GM12878 (cell line): ENCODE data around the gene PAIP1. TPM values are rescaled to one million over a fixed set of nuclear protein-coding genes. Genes with fewer than 3 reads are reported as not detected.

Source experiments
- ATAC-seq: fragments of 200-7000 bp; cut with Tn5 transposase; 3 replicates; pipeline ENCODE4 v1.9.1; 2020; ENCODE audit warnings: mild to moderate bottlenecking, moderate library complexity
- BruUV-seq: library from RNA; stranded (reverse); fragments of 400-500 nt; replicated peaks from 2 replicates; lab custom pipeline; 2021; lab: Mats Ljungman, UMichigan
- CTCF ChIA-PET: fragments of 300-600 bp; sonication (Branson Sonifier 250); formaldehyde crosslinking; extraction: SDS; loops from one replicate; lab custom pipeline; 2021; ENCODE audit warnings: inconsistent platforms; lab: Yijun Ruan, JAX
- POLR2A ChIA-PET: fragments of 350-600 bp; formaldehyde crosslinking; extraction: SDS; loops from one replicate; lab custom pipeline; 2021; ENCODE audit warnings: inconsistent platforms; lab: Charles Lee
- RAD21 ChIA-PET: fragments of 300-600 bp; sonication (Branson Sonifier 250); formaldehyde crosslinking; loops from one replicate; lab custom pipeline; 2023; ENCODE audit warnings: antibody characterized with exemption; ENCODE audit not compliant: unreplicated experiment; lab: Charles Lee
- SMC1A ChIA-PET: fragments of 300-600 bp; sonication (Branson Sonifier 250); formaldehyde crosslinking; loops from one replicate; lab custom pipeline; 2023; ENCODE audit not compliant: unreplicated experiment, uncharacterized antibody; lab: Charles Lee
- DNase-seq: peaks from one replicate; pipeline ENCODE4 v3.0.0-alpha.2; 2011; ENCODE audit warnings: low read depth, low spot score
- FAIRE-seq: peaks from 3 replicates; lab custom pipeline; 2011; peaks lifted over from hg19 to GRCh38; lab: Jason Lieb, UNC
- H2AFZ ChIP-seq: 2 replicates; pipeline ENCODE4 v1.6.0; 2011; ENCODE audit warnings: low read depth, low read length, control low read depth; ENCODE audit not compliant: control insufficient read depth
- H3K27ac ChIP-seq: 2 replicates; pipeline ENCODE4 v1.5.1; 2011; ENCODE audit warnings: control low read depth; ENCODE audit not compliant: control insufficient read depth, insufficient read depth
- H3K27me3 ChIP-seq, 2 experiments: replicated peaks in 1 of 2; 2 replicates each; pipeline versions ENCODE4 v1.6.0 to v1.6.1; 2011; ENCODE audit warnings: low read length in 1 of 2; ENCODE audit not compliant: control insufficient read depth in 2 of 2, insufficient read depth in 2 of 2
- H3K36me3 ChIP-seq, 2 experiments: 2 replicates each; pipeline ENCODE4 v1.5.1; 2011; ENCODE audit warnings: low read length in 1 of 2; ENCODE audit not compliant: control insufficient read depth in 2 of 2, insufficient read depth in 2 of 2
- H3K4me1 ChIP-seq: 2 replicates; pipeline ENCODE4 v1.6.1; 2011; ENCODE audit warnings: mild to moderate bottlenecking, low read length, moderate library complexity, mixed read lengths; ENCODE audit not compliant: control insufficient read depth, insufficient read depth
- H3K4me2 ChIP-seq: 2 replicates; pipeline ENCODE4 v1.6.0; 2011; ENCODE audit warnings: control low read depth; ENCODE audit not compliant: control insufficient read depth, insufficient read depth
- H3K4me3 ChIP-seq: fragments of 200-600 bp; sonication (generic); 2 replicates; pipeline ENCODE4 v1.5.1; 2016
- H3K79me2 ChIP-seq: 2 replicates; pipeline ENCODE4 v1.6.0; 2011; ENCODE audit warnings: low read length; ENCODE audit not compliant: control insufficient read depth, insufficient read depth
- H3K9ac ChIP-seq: 2 replicates; pipeline ENCODE4 v1.8.0; 2011; ENCODE audit warnings: low read length, control low read depth, mixed read lengths; ENCODE audit not compliant: control insufficient read depth, insufficient read depth
- H3K9me3 ChIP-seq: replicated peaks from 3 replicates; pipeline ENCODE4 v1.5.1; 2011; ENCODE audit warnings: mild to moderate bottlenecking, low read length; ENCODE audit not compliant: control insufficient read depth, insufficient read depth
- H4K20me1 ChIP-seq: 2 replicates; pipeline ENCODE4 v1.6.0; 2011; ENCODE audit not compliant: control insufficient read depth, insufficient read depth
- BCL11A ChIP-seq: IDR thresholded peaks from 2 replicates; pipeline ENCODE4 v1.6.1; 2011; ENCODE audit warnings: low read depth, low read length
- DPF2 ChIP-seq: fragments of 450-650 bp; IDR thresholded peaks from 2 replicates; pipeline ENCODE4 v1.6.1; 2017; ENCODE audit warnings: mild to moderate bottlenecking
- EED ChIP-seq: sonication (generic); IDR thresholded peaks from 2 replicates; pipeline ENCODE4 v1.6.1; 2016; ENCODE audit warnings: antibody characterized with exemption, low read depth
- IRF4 ChIP-seq: IDR thresholded peaks from 2 replicates; pipeline ENCODE4 v1.6.1; 2011; ENCODE audit warnings: low read depth, low read length
- KDM1A ChIP-seq: fragments of 200-600 bp; sonication (generic); IDR thresholded peaks from 2 replicates; pipeline ENCODE4 v1.6.1; 2016; ENCODE audit warnings: borderline replicate concordance
- MXI1 ChIP-seq: fragments of 150-350 bp; IDR thresholded peaks from 2 replicates; pipeline ENCODE4 v1.6.1; 2011; ENCODE audit warnings: low read depth, mild to moderate bottlenecking, inconsistent platforms, low read length, improper control_type of control experiment
- NBN ChIP-seq: fragments of 450-650 bp; IDR thresholded peaks from 2 replicates; pipeline ENCODE4 v1.6.1; 2016
- PAX8 ChIP-seq: fragments of 450-650 bp; IDR thresholded peaks from 2 replicates; pipeline ENCODE4 v1.6.1; 2017; ENCODE audit warnings: mild to moderate bottlenecking, moderate library complexity
- POLR2AphosphoS2 ChIP-seq: IDR thresholded peaks from 2 replicates; pipeline ENCODE4 v1.6.1; 2011; ENCODE audit warnings: low read depth, mild to moderate bottlenecking, low read length, improper control_type of control experiment, moderate library complexity
- POLR2AphosphoS5 ChIP-seq: IDR thresholded peaks from 2 replicates; pipeline ENCODE4 v1.6.1; 2011; ENCODE audit warnings: mild to moderate bottlenecking, low read length, inconsistent platforms
- POU2F2 ChIP-seq: IDR thresholded peaks from 3 replicates; pipeline ENCODE4 v1.6.1; 2011; ENCODE audit warnings: low read depth, mild to moderate bottlenecking, low read length, borderline replicate concordance
- RUNX3 ChIP-seq: IDR thresholded peaks from 2 replicates; pipeline ENCODE4 v1.6.1; 2012; ENCODE audit warnings: low read length, inconsistent platforms
- SP1 ChIP-seq: IDR thresholded peaks from one replicate; pipeline ENCODE4 v1.6.1; 2011; ENCODE audit warnings: low read depth, low read length
- SREBF1 ChIP-seq: IDR thresholded peaks from 2 replicates; pipeline ENCODE4 v1.6.1; 2012; ENCODE audit warnings: mild to moderate bottlenecking, low read length
- STAT1 ChIP-seq: fragments of 450-650 bp; conservative IDR thresholded peaks from 2 replicates; pipeline ENCODE4 v1.6.1; 2014; ENCODE audit warnings: antibody characterized with exemption, mild to moderate bottlenecking
- YY1 ChIP-seq: IDR thresholded peaks from 2 replicates; pipeline ENCODE4 v1.6.1; 2011; ENCODE audit warnings: low read depth, mild to moderate bottlenecking, low read length
- ZNF217 ChIP-seq: fragments of 450-650 bp; IDR thresholded peaks from 2 replicates; pipeline ENCODE4 v1.6.1; 2017; ENCODE audit warnings: antibody characterized with exemption, mild to moderate bottlenecking
- ZNF622 ChIP-seq: fragments of 450-650 bp; IDR thresholded peaks from 2 replicates; pipeline ENCODE4 v1.6.1; 2017; ENCODE audit warnings: mild to moderate bottlenecking, inconsistent platforms
- WGBS: methylation state at CpG from one replicate; pipeline ENCODE4 v1.1.6; 2016; ENCODE audit warnings: low lambda C conversion rate; ENCODE audit not compliant: insufficient replicate concordance, insufficient coverage; ENCODE audit errors: missing lambda C conversion rate; 5-methylcytosine and 5-hydroxymethylcytosine counted together
- in situ Hi-C: fragments of 300-500 bp; cut with MboI; formaldehyde crosslinking; loops from 9 replicates; pipeline ENCODE4 v1.14.3; 2018; ENCODE audit warnings: mixed read lengths
- intact Hi-C: fragments of 100-400 bp; cut with micrococcal nuclease; formaldehyde crosslinking; loops from one replicate; pipeline ENCODE4 v1.14.2; 2022; ENCODE audit not compliant: unreplicated experiment
- polyA plus RNA-seq, 11 experiments: library from polyadenylated mRNA; depleted of rRNA in 4 of 11; unstranded in 6 of 11; stranded (reverse) in 5 of 11; fragments of >200 nt; fragmentation: Nextera tagmentation in 4 of 11; fragmentation: Illumina TruSeq in 1 of 11; extraction: Ambion mirVana in 4 of 11; extraction: Trizol in 1 of 11; gene quantifications; 1 replicate in 1 of 11; 2 replicates in 10 of 11; pipeline versions ENCODE4 v1.2.1 to v1.2.3, GENCODE V29; 2011 to 2016; ENCODE audit warnings: inconsistent platforms in 2 of 11, missing spikeins in 2 of 11, low read depth in 1 of 11
- total RNA-seq, 4 experiments: library from RNA; depleted of rRNA in 3 of 4; stranded (reverse); fragments of >200 nt in 3 of 4; fragmentation: Illumina TruSeq in 1 of 4; extraction: Trizol in 1 of 4; gene quantifications; 2 replicates each; pipeline versions ENCODE4 v1.2.1 to v1.2.3, GENCODE V29; 2013 to 2021
- TF ChIP-seq, protein P1 (sequence below): IDR thresholded peaks from 2 replicates; pipeline ENCODE4 v1.6.1; 2011; ENCODE audit warnings: low read depth, mild to moderate bottlenecking, low read length, moderate library complexity, borderline replicate concordance; ENCODE audit errors: extremely low read depth
- TF ChIP-seq, protein P2 (sequence below): IDR thresholded peaks from 2 replicates; pipeline ENCODE4 v1.6.1; 2012; ENCODE audit warnings: improper control_type of control experiment, low read depth, low read length; ENCODE audit not compliant: insufficient replicate concordance

PAIP1 gene
- total and polyA plus RNA-seq, 10 of the 15 experiments (the other 5 are each of a cell fraction or from before 2014, with no cell fraction given): 37.4 to 90.9 (median 57.0) TPM

DNA sequence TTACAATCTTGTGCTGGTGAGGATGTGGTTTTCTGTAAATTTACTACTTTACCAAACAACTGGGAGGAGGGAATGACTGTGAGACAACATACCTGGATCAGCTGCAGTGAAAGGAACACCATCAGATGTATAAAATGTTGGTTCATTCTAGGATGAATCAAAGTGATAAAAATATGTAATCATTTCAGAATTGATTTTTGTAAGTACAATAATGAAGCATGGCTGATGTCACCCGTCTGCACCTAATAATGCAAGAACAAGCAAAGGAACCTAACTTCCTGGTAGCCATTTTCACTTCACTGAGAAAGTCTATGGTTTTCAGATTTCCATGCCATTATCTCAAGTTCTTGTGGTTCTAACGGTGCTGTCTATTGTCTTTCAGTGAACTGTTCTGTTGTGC is 23.2 kb downstream of the PAIP1 start:
- H2AFZ ChIP-seq: no peak overlapping the region
- no peak overlapping the region for H3K9ac ChIP-seq
- H3K4me1 ChIP-seq: no peaks in the 10 kb centered on the region; the same call in 1 of the 2 replicates
- H3K79me2 ChIP-seq: no peaks in the 10 kb centered on the region
- H3K27me3 ChIP-seq: no peaks in the 10 kb centered on the region
- H4K20me1 ChIP-seq: no peaks in the 10 kb centered on the region
- DNase-seq (no peak), ATAC-seq (no peak), FAIRE-seq (no peak)
- in situ Hi-C loops (no loop called here), intact Hi-C loops (no loop called here)
- H3K9me3 ChIP-seq: no peaks in the 10 kb centered on the region
- CTCF ChIA-PET: interaction anchor here (1.3 kb wide), 1 partner anchor 21 kb away, joined by 3 read pairs; no protein-coding TSS in a partner anchor
- SMC1A ChIA-PET: interaction anchor here (1.0 to 1.3 kb wide), 2 partner anchors 22 to 75 kb away, joined by 4 to 5 read pairs; no protein-coding TSS in a partner anchor
- no peak overlapping the region for H3K4me3 ChIP-seq
- TF ChIP-seq KDM1A (no peak), POLR2AphosphoS5 (no peak), YY1 (no peak), EED (no peak), ZNF217 (no peak), MXI1 (no peak), RUNX3 (no peak), BCL11A (no peak), POU2F2 (no peak), SP1 (no peak), SREBF1 (no peak), IRF4 (no peak), DPF2 (no peak), POLR2AphosphoS2 (no peak), NBN (no peak), ZNF622 (no peak), PAX8 (no peak), STAT1 (no peak)
- TF ChIP-seq, protein P1, sequence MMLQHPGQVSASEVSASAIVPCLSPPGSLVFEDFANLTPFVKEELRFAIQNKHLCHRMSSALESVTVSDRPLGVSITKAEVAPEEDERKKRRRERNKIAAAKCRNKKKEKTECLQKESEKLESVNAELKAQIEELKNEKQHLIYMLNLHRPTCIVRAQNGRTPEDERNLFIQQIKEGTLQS: no peak
- TF ChIP-seq, protein P2, sequence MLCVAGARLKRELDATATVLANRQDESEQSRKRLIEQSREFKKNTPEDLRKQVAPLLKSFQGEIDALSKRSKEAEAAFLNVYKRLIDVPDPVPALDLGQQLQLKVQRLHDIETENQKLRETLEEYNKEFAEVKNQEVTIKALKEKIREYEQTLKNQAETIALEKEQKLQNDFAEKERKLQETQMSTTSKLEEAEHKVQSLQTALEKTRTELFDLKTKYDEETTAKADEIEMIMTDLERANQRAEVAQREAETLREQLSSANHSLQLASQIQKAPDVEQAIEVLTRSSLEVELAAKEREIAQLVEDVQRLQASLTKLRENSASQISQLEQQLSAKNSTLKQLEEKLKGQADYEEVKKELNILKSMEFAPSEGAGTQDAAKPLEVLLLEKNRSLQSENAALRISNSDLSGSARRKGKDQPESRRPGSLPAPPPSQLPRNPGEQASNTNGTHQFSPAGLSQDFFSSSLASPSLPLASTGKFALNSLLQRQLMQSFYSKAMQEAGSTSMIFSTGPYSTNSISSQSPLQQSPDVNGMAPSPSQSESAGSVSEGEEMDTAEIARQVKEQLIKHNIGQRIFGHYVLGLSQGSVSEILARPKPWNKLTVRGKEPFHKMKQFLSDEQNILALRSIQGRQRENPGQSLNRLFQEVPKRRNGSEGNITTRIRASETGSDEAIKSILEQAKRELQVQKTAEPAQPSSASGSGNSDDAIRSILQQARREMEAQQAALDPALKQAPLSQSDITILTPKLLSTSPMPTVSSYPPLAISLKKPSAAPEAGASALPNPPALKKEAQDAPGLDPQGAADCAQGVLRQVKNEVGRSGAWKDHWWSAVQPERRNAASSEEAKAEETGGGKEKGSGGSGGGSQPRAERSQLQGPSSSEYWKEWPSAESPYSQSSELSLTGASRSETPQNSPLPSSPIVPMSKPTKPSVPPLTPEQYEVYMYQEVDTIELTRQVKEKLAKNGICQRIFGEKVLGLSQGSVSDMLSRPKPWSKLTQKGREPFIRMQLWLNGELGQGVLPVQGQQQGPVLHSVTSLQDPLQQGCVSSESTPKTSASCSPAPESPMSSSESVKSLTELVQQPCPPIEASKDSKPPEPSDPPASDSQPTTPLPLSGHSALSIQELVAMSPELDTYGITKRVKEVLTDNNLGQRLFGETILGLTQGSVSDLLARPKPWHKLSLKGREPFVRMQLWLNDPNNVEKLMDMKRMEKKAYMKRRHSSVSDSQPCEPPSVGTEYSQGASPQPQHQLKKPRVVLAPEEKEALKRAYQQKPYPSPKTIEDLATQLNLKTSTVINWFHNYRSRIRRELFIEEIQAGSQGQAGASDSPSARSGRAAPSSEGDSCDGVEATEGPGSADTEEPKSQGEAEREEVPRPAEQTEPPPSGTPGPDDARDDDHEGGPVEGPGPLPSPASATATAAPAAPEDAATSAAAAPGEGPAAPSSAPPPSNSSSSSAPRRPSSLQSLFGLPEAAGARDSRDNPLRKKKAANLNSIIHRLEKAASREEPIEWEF: no peak
- no TSS peak for BruUV-seq
- POLR2A ChIA-PET: no interaction called here
- no peak overlapping the region for H3K4me2 ChIP-seq
- RAD21 ChIA-PET: no interaction called here
- 50% methylated on average over 2 of the region's 2 CpGs for WGBS
- peaks cover 9 to 26% of the 10 kb centered on the region in 2 experiments for H3K36me3 ChIP-seq
- H3K27ac ChIP-seq: no peak overlapping the region
